Upper lobe of right lung (tissue), 1 donor: ENCODE measurements around the gene LONP2. TPM values are rescaled to one million over a fixed set of nuclear protein-coding genes. Genes with fewer than 3 reads are reported as not detected.

Experiments
- ATAC-seq: fragments of 200-7000 bp; cut with Tn5 transposase; one replicate; pipeline ENCODE4 v1.9.1; 2020; ENCODE audit warnings: mild to moderate bottlenecking, moderate library complexity
- DNase-seq: peaks from one replicate; pipeline ENCODE4 v3.0.0-alpha.2; 2020
- H3K27ac ChIP-seq: fragments of 200-600 bp; one replicate; pipeline ENCODE4 v1.8.0; 2022
- H3K27me3 ChIP-seq: fragments of 200-600 bp; one replicate; pipeline ENCODE4 v1.8.0; 2022; ENCODE audit warnings: mild to moderate bottlenecking
- H3K36me3 ChIP-seq: fragments of 200-600 bp; one replicate; pipeline ENCODE4 v1.8.0; 2022
- H3K4me1 ChIP-seq: fragments of 200-600 bp; one replicate; pipeline ENCODE4 v1.8.0; 2022
- H3K4me3 ChIP-seq: fragments of 200-600 bp; one replicate; pipeline ENCODE4 v1.8.0; 2022; ENCODE audit warnings: mild to moderate bottlenecking
- H3K9me3 ChIP-seq: fragments of 200-600 bp; one replicate; pipeline ENCODE4 v1.8.0; 2022
- CTCF ChIP-seq: fragments of 200-600 bp; IDR thresholded peaks from one replicate; pipeline ENCODE4 v1.8.0; 2022; ENCODE audit warnings: antibody characterized with exemption
- intact Hi-C: fragments of 100-400 bp; cut with DNase I; formaldehyde crosslinking; loops from one replicate; pipeline ENCODE4 v1.11.0; 2022
- total RNA-seq: library from RNA; stranded (reverse); fragmentation: NEBNext Ultra II Directional; extraction: Animal tissue kit (Norgen Biotek cat#: 25700); gene quantifications from one replicate; pipeline ENCODE4 v1.2.1, GENCODE V29; 2021
- donor health status: DM: no; HTN: yes; CAD: no; lungs with severe emphysema.

Gene LONP2
- total RNA-seq, 1 donor from 2014 or later = 63.3 TPM

GRCh38 chr16:48256579-48257177, 12.6 kb downstream of the LONP2 start:
- Histone ChIP-seq H3K36me3 (peaks cover 95% of the 10 kb centered on the region), H3K27me3 (no peaks in the 10 kb centered on the region), H3K4me1 (peaks cover 2% of the 10 kb centered on the region), H3K4me3 (no peak overlapping the region), H3K9me3 (no peaks in the 10 kb centered on the region), H3K27ac (no peak overlapping the region)
- no peak for DNase-seq
- intact Hi-C loops = no loop called here
- no peak for ATAC-seq
- no peak for TF ChIP-seq CTCF

GRCh38 chr16:48261569-48261968, 17.5 kb downstream of the LONP2 start:
- DNase-seq = no peak
- Histone ChIP-seq H3K9me3 (no peaks in the 10 kb centered on the region), H3K4me3 (no peak overlapping the region), H3K27me3 (no peaks in the 10 kb centered on the region), H3K36me3 (peaks cover 89% of the 10 kb centered on the region), H3K27ac (no peak overlapping the region), H3K4me1 (no peaks in the 10 kb centered on the region)
- ATAC-seq = no peak
- intact Hi-C loops = no loop called here
- TF ChIP-seq CTCF = no peak

- no peak for DNase-seq
- intact Hi-C loops = no loop called here
- no peak overlapping the region for H3K27ac ChIP-seq
- H3K27me3 ChIP-seq = no peaks in the 10 kb centered on the region
- no peaks in the 10 kb centered on the region for H3K9me3 ChIP-seq
- H3K36me3 ChIP-seq = peaks cover 86% of the 10 kb centered on the region
- TF ChIP-seq CTCF = no peak
- H3K4me3 ChIP-seq = no peak overlapping the region
- ATAC-seq = no peak
- H3K4me1 ChIP-seq = no peaks in the 10 kb centered on the region
Observed at GRCh38 chr16:48262631-48263030, 18.5 kb downstream of the LONP2 start.

DNA sequence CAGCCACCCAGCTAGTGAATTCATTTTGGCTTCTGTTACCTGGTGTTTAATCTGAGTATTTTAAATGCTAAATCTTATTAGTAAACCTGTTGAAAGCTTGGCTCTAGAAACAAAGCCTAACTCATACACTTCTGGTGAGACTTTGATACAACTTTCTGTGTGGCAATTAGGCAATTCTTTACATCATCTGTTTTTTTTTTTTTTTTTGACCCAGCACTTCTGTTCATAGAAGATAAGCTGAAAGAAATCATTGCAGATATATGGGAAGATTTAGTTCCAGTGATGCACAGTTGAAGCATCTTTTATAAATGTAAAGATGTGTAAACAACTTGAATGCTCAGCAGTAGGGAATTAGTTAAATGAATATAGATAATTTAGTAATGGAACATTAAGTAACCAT, 24.9 kb downstream of the LONP2 start:
- Histone ChIP-seq H3K4me1 (no peaks in the 10 kb centered on the region), H3K4me3 (no peak overlapping the region), H3K27me3 (no peaks in the 10 kb centered on the region), H3K9me3 (no peaks in the 10 kb centered on the region), H3K27ac (no peak overlapping the region), H3K36me3 (peaks cover 64% of the 10 kb centered on the region)
- ATAC-seq (no peak), DNase-seq (no peak)
- TF ChIP-seq CTCF = no peak
- intact Hi-C loops = no loop called here

- no peaks in the 10 kb centered on the region for H3K27me3 ChIP-seq
- H3K36me3 ChIP-seq = peaks cover 42% of the 10 kb centered on the region
- no peak for ATAC-seq
- H3K4me3 ChIP-seq = no peak overlapping the region
- H3K27ac ChIP-seq = no peak overlapping the region
- no peaks in the 10 kb centered on the region for H3K9me3 ChIP-seq
- intact Hi-C loops = no loop called here
- TF ChIP-seq CTCF = no peak
- no peaks in the 10 kb centered on the region for H3K4me1 ChIP-seq
- DNase-seq = no peak
Observed at GRCh38 chr16:48271728-48272127, 27.6 kb downstream of the LONP2 start.

- Histone ChIP-seq H3K4me3 (no peak overlapping the region), H3K27ac (peak overlapping the region; percentile 38), H3K4me1 (no peaks in the 10 kb centered on the region), H3K9me3 (no peaks in the 10 kb centered on the region), H3K36me3 (peaks cover 45% of the 10 kb centered on the region), H3K27me3 (no peaks in the 10 kb centered on the region)
- no peak for TF ChIP-seq CTCF
- intact Hi-C loops = no loop called here
- DNase-seq (no peak), ATAC-seq (no peak)
Observed at GRCh38 chr16:48272837-48273421, 28.8 kb downstream of the LONP2 start.
